Left lung (tissue), 10 donors: ENCODE data around the gene SIGLEC15. TPM values are rescaled to one million over a fixed set of nuclear protein-coding genes. Genes with fewer than 3 reads are reported as not detected.

Source experiments
- ATAC-seq: fragments of 200-7000 bp; cut with Tn5 transposase; one replicate; pipeline ENCODE4 v1.9.1; 2020; ENCODE audit warnings: moderate library complexity
- DNase-seq, 4 donors: peaks; one replicate each; pipeline ENCODE4 v3.0.0-alpha.2; 2013 to 2020
- H3K27ac ChIP-seq, 2 donors: fragments of 200-600 bp; sonication (generic) in 1 of 2; one replicate each; pipeline versions ENCODE4 v1.5.0 to v1.8.0; 2020 to 2021
- H3K27me3 ChIP-seq, 2 donors: fragments of 200-600 bp; sonication (generic) in 1 of 2; one replicate each; pipeline versions ENCODE4 v1.5.0 to v1.8.0; 2020 to 2021
- H3K36me3 ChIP-seq, 2 donors: fragments of 200-600 bp; sonication (generic) in 1 of 2; one replicate each; pipeline versions ENCODE4 v1.5.0 to v1.8.0; 2020 to 2021
- H3K4me1 ChIP-seq, 2 donors: fragments of 200-600 bp; one replicate each; pipeline ENCODE4 v1.8.0; 2021
- H3K4me3 ChIP-seq, 2 donors: fragments of 200-600 bp; sonication (generic) in 1 of 2; one replicate each; pipeline versions ENCODE4 v1.5.0 to v1.8.0; 2020 to 2021; ENCODE audit warnings: mild to moderate bottlenecking in 1 of 2
- H3K9me3 ChIP-seq, 2 donors: fragments of 200-600 bp; sonication (generic) in 1 of 2; one replicate each; pipeline versions ENCODE4 v1.5.0 to v1.8.0; 2020 to 2021
- CTCF ChIP-seq, 2 donors: fragments of 200-600 bp; sonication (generic) in 1 of 2; IDR thresholded peaks; one replicate each; pipeline versions ENCODE4 v1.5.0 to v1.8.0; 2021; ENCODE audit warnings: antibody characterized with exemption in 2 of 2
- intact Hi-C, 2 donors: fragments of 100-400 bp; cut with DNase I; formaldehyde crosslinking; loops; one replicate each; pipeline versions ENCODE4 v1.11.2 to v1.14.2; 2022
- polyA plus RNA-seq, 6 donors: library from polyadenylated mRNA; unstranded; fragments of 120-200 nt; gene quantifications; one replicate each; pipeline ENCODE4 v1.2.1, GENCODE V29; 2013; ENCODE audit not compliant: insufficient read length in 6 of 6
- total RNA-seq, 2 donors: library from RNA; stranded (reverse); fragmentation: NEBNext Ultra II Directional; extraction: Animal tissue kit (Norgen Biotek cat#: 25700); gene quantifications; one replicate each; pipeline ENCODE4 v1.2.1, GENCODE V29; 2021
- donor health status: DM: no; HTN: yes; CAD: no.
- donor health status: DM: no; HTN: no; CAD: no.

SIGLEC15 gene
- total and polyA plus RNA-seq, 8 donors: 0.19 to 0.47 (median 0.33) TPM

- H3K9me3 ChIP-seq: no peaks in the 10 kb centered on the region
- H3K4me3 ChIP-seq: no peak overlapping the region
- peak; percentile 100 for TF ChIP-seq CTCF (IDR thresholded peaks at IDR 0.05)
- H3K27me3 ChIP-seq: no peaks in the 10 kb centered on the region
- H3K36me3 ChIP-seq: peaks cover 0 to 90% of the 10 kb centered on the region in 2 donors
- H3K27ac ChIP-seq: no peak overlapping the region
- DNase-seq (peak; percentile 52 to 94 (median 70)), ATAC-seq (peak; percentile 99)
- intact Hi-C loops: loop anchor here in 1 of 2 donors (10.0 kb wide), 1 partner anchor 195 kb away; no protein-coding TSS in a partner anchor
- peaks cover 0 to 6% of the 10 kb centered on the region in 2 donors for H3K4me1 ChIP-seq
Observed at GRCh38 chr18:45879681-45880655, 54.5 kb downstream of the SIGLEC15 start.

- H3K36me3 ChIP-seq: peaks cover 0 to 84% of the 10 kb centered on the region in 2 donors
- no peaks in the 10 kb centered on the region for H3K9me3 ChIP-seq
- no peak for ATAC-seq
- H3K4me3 ChIP-seq: no peak overlapping the region
- intact Hi-C loops: loop anchor here in 1 of 2 donors (10.0 kb wide), 1 partner anchor 196 kb away; no protein-coding TSS in a partner anchor
- DNase-seq: no peak
- no peak for TF ChIP-seq CTCF (IDR thresholded peaks at IDR 0.05)
- H3K27ac ChIP-seq: no peak overlapping the region
- H3K27me3 ChIP-seq: no peaks in the 10 kb centered on the region
- peaks cover 0 to 6% of the 10 kb centered on the region in 2 donors for H3K4me1 ChIP-seq
Observed at GRCh38 chr18:45880876-45881558, 55.5 kb downstream of the SIGLEC15 start.

GRCh38 chr18:45887585-45887984 is 62.1 kb downstream of the SIGLEC15 start:
- H3K4me3 ChIP-seq: no peak overlapping the region
- peaks cover 0 to 14% of the 10 kb centered on the region in 2 donors for H3K4me1 ChIP-seq
- H3K27me3 ChIP-seq: no peaks in the 10 kb centered on the region
- H3K9me3 ChIP-seq: no peaks in the 10 kb centered on the region
- DNase-seq (no peak), ATAC-seq (no peak)
- intact Hi-C loops: loop anchor here in 1 of 2 donors (10.0 kb wide), 1 partner anchor 203 kb away; no protein-coding TSS in a partner anchor
- TF ChIP-seq CTCF (IDR thresholded peaks at IDR 0.05): no peak
- H3K36me3 ChIP-seq: peaks cover 0 to 86% of the 10 kb centered on the region in 2 donors
- no peak overlapping the region for H3K27ac ChIP-seq

GRCh38 chr18:45889419-45890064 is 64.1 kb downstream of the SIGLEC15 start:
- Histone ChIP-seq H3K4me1 (peaks cover 0 to 14% of the 10 kb centered on the region in 2 donors), H3K4me3 (no peak overlapping the region), H3K36me3 (peaks cover 0 to 80% of the 10 kb centered on the region in 2 donors), H3K27ac (peak overlapping the region in 1 of 2 donors; percentile 62), H3K9me3 (no peaks in the 10 kb centered on the region), H3K27me3 (no peaks in the 10 kb centered on the region)
- no peak for ATAC-seq
- TF ChIP-seq CTCF (IDR thresholded peaks at IDR 0.05): no peak
- intact Hi-C loops: loop anchor here in 1 of 2 donors (10.0 kb wide), 1 partner anchor 205 kb away; no protein-coding TSS in a partner anchor
- DNase-seq: no peak
